Breast epithelium (tissue), 4 donors: ENCODE data around the gene APBA1. TPM values are rescaled to one million over a fixed set of nuclear protein-coding genes. Genes with fewer than 3 reads are reported as not detected.

ENCODE experiments used
- DNase-seq, 2 donors: peaks; one replicate each; pipeline ENCODE4 v3.0.0-alpha.2; 2019; ENCODE audit warnings: low spot score in 2 of 2
- H3K27ac ChIP-seq, 2 donors: fragments of 200-600 bp; sonication (generic) in 1 of 2; one replicate each; pipeline ENCODE4 v1.5.1; 2016 to 2019; ENCODE audit warnings: mild to moderate bottlenecking in 1 of 2
- H3K27me3 ChIP-seq, 2 donors: fragments of 200-600 bp; sonication (generic) in 1 of 2; one replicate each; pipeline versions ENCODE4 v1.5.1 to v1.6.0; 2017 to 2019; ENCODE audit warnings: control low read depth in 1 of 2, mild to moderate bottlenecking in 1 of 2
- H3K36me3 ChIP-seq: fragments of 200-600 bp; one replicate; pipeline ENCODE4 v1.5.1; 2019
- H3K4me1 ChIP-seq, 2 donors: fragments of 200-600 bp; sonication (generic); one replicate each; pipeline ENCODE4 v1.5.1; 2016 to 2019; ENCODE audit warnings: control low read depth in 1 of 2
- H3K4me3 ChIP-seq, 3 donors: fragments of 200-600 bp; sonication (generic); 1 replicate in 2 of 3; 2 replicates in 1 of 3; pipeline ENCODE4 v1.5.1; 2016 to 2019; ENCODE audit warnings: mild to moderate bottlenecking in 3 of 3, moderate library complexity in 2 of 3
- H3K9me3 ChIP-seq, 2 donors: fragments of 200-600 bp; sonication (generic) in 1 of 2; one replicate each; pipeline ENCODE4 v1.5.1; 2016 to 2019; ENCODE audit warnings: control low read depth in 1 of 2
- POLR2A ChIP-seq: fragments of 450-650 bp; IDR thresholded peaks from one replicate; pipeline ENCODE4 v1.6.1; 2016; ENCODE audit warnings: antibody characterized with exemption, mild to moderate bottlenecking, moderate library complexity
- POLR2AphosphoS5 ChIP-seq, 3 donors: sonication (generic); formaldehyde crosslinking; IDR thresholded peaks; one replicate each; pipeline ENCODE4 v1.6.1; 2017; ENCODE audit warnings: antibody characterized with exemption in 3 of 3
- intact Hi-C: fragments of 100-400 bp; cut with DNase I; formaldehyde crosslinking; loops from one replicate; pipeline ENCODE4 v1.15.1; 2023; ENCODE audit warnings: low total_unique reads
- total RNA-seq, 3 donors: library from RNA; depleted of rRNA; stranded (reverse); fragments of >200 nt; gene quantifications; one replicate each; pipeline ENCODE4 v1.1.0, GENCODE V29; 2016
- TF ChIP-seq, protein P1 (sequence below), 3 donors: fragments of 450-650 bp; IDR thresholded peaks; one replicate each; pipeline ENCODE4 v1.5.1; 2016 to 2017; ENCODE audit warnings: antibody characterized with exemption in 3 of 3, mild to moderate bottlenecking in 3 of 3, moderate library complexity in 3 of 3

Gene APBA1
- total RNA-seq, 3 donors from 2014 or later, result 6.9 to 8.0 (median 7.8) TPM

DNA sequence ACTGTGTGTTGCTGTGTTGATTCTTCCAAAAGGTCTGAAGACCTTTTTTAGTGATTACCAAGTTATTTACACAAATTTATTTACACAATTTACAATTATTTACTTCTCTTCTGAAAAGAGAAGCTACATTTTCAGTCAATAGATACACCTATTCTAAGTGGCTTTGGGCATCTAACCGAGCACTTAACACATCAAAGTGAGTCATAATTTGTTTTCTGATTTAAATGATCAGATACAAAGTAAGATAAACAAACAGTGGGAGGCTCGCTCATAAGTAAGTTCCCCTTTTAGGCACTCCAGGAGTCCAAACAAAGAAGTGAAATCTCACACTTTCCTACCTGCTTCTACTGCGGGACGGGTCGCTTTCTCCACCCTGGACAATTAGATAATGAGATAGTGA lies 90.2 kb downstream of the APBA1 start:
- Histone ChIP-seq H3K4me1 (no peaks in the 10 kb centered on the region), H3K4me3 (no peak overlapping the region), H3K27ac (no peak overlapping the region), H3K9me3 (no peaks in the 10 kb centered on the region), H3K36me3 (no peaks in the 10 kb centered on the region), H3K27me3 (no peaks in the 10 kb centered on the region)
- intact Hi-C loops, result no loop called here
- no peak for DNase-seq
- TF ChIP-seq POLR2AphosphoS5 (IDR thresholded peaks at IDR 0.05) (no peak), POLR2A (no peak)

- no peaks in the 10 kb centered on the region for H3K9me3 ChIP-seq
- no peak for DNase-seq
- H3K4me3 ChIP-seq, result no peak overlapping the region
- intact Hi-C loops, result no loop called here
- no peaks in the 10 kb centered on the region for H3K4me1 ChIP-seq
- H3K27ac ChIP-seq, result no peak overlapping the region
- TF ChIP-seq POLR2A, result no peak
- TF ChIP-seq, protein P1, sequence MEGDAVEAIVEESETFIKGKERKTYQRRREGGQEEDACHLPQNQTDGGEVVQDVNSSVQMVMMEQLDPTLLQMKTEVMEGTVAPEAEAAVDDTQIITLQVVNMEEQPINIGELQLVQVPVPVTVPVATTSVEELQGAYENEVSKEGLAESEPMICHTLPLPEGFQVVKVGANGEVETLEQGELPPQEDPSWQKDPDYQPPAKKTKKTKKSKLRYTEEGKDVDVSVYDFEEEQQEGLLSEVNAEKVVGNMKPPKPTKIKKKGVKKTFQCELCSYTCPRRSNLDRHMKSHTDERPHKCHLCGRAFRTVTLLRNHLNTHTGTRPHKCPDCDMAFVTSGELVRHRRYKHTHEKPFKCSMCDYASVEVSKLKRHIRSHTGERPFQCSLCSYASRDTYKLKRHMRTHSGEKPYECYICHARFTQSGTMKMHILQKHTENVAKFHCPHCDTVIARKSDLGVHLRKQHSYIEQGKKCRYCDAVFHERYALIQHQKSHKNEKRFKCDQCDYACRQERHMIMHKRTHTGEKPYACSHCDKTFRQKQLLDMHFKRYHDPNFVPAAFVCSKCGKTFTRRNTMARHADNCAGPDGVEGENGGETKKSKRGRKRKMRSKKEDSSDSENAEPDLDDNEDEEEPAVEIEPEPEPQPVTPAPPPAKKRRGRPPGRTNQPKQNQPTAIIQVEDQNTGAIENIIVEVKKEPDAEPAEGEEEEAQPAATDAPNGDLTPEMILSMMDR (IDR thresholded peaks at IDR 0.05), result no peak
- TF ChIP-seq POLR2AphosphoS5 (IDR thresholded peaks at IDR 0.05), result no peak
- H3K36me3 ChIP-seq, result no peaks in the 10 kb centered on the region
- H3K27me3 ChIP-seq, result no peaks in the 10 kb centered on the region
Observed at GRCh38 chr9:69580582-69581214, 91.5 kb downstream of the APBA1 start.

DNA sequence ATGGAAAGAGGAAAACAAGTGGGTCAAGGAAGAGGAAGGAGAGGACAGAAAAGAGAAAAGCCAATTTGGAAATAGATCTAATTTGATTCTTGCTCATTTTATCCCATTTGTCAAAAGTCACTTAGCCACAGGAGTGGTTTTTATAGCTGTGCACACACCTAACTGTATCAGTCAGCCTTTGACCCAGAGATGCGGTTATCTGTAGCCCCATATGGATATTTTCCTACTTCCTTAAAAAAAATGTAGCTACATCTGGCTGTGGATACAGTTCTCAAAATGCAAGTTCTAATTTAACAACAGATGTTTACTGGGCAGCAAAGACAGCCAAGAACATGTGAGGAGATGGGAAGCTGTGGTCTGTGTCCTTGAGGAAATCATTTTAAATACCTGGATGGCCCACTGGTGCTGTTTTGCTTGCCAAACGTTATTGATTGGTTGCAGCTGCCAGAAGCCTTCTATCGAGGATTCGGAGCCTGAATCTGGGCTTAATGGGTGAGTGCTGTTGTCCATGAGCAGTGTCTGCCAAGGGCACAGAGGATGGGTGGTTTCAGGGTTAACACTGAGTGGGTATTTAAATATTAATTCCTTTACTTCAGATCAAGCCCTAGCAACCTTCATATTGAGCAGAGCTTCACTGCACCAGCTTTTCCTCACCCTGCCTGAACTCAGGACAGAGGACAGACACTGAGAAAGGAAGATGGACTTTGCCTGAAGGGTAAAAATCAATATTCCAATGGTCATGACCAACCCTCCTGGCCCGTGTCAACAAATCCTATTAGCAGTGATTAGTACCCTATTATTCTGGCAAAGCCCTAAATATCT lies 92.2 kb downstream of the APBA1 start:
- intact Hi-C loops, result no loop called here
- Histone ChIP-seq H3K9me3 (no peaks in the 10 kb centered on the region), H3K27me3 (no peaks in the 10 kb centered on the region), H3K4me3 (no peak overlapping the region), H3K4me1 (no peaks in the 10 kb centered on the region), H3K36me3 (no peaks in the 10 kb centered on the region), H3K27ac (no peak overlapping the region)
- no peak for TF ChIP-seq POLR2AphosphoS5 (IDR thresholded peaks at IDR 0.05)
- TF ChIP-seq POLR2A, result no peak
- TF ChIP-seq, protein P1 (IDR thresholded peaks at IDR 0.05), result no peak
- no peak for DNase-seq

GRCh38 chr9:69579032-69579758 lies 93.0 kb downstream of the APBA1 start:
- Histone ChIP-seq H3K4me1 (no peaks in the 10 kb centered on the region), H3K27ac (no peak overlapping the region), H3K9me3 (no peaks in the 10 kb centered on the region), H3K4me3 (no peak overlapping the region), H3K36me3 (no peaks in the 10 kb centered on the region), H3K27me3 (no peaks in the 10 kb centered on the region)
- TF ChIP-seq POLR2AphosphoS5 (IDR thresholded peaks at IDR 0.05), result no peak
- TF ChIP-seq POLR2A, result no peak
- TF ChIP-seq, protein P1 (IDR thresholded peaks at IDR 0.05), result no peak
- no peak for DNase-seq
- intact Hi-C loops, result no loop called here

GRCh38 chr9:69578026-69578425 lies 94.1 kb downstream of the APBA1 start:
- no peak for DNase-seq
- H3K27ac ChIP-seq, result no peak overlapping the region
- intact Hi-C loops, result no loop called here

More at GRCh38 chr9:69578026-69578425, 94.1 kb downstream of the APBA1 start:
- no peaks in the 10 kb centered on the region for H3K9me3 ChIP-seq
- no peaks in the 10 kb centered on the region for H3K27me3 ChIP-seq
- no peaks in the 10 kb centered on the region for H3K4me1 ChIP-seq
- H3K36me3 ChIP-seq, result no peaks in the 10 kb centered on the region
- no peak for TF ChIP-seq POLR2A
- TF ChIP-seq, protein P1 (IDR thresholded peaks at IDR 0.05), result no peak
- TF ChIP-seq POLR2AphosphoS5 (IDR thresholded peaks at IDR 0.05), result no peak
- no peak overlapping the region for H3K4me3 ChIP-seq
